ENCODE results near the gene OTOP2.

Gene OTOP2

DNA sequence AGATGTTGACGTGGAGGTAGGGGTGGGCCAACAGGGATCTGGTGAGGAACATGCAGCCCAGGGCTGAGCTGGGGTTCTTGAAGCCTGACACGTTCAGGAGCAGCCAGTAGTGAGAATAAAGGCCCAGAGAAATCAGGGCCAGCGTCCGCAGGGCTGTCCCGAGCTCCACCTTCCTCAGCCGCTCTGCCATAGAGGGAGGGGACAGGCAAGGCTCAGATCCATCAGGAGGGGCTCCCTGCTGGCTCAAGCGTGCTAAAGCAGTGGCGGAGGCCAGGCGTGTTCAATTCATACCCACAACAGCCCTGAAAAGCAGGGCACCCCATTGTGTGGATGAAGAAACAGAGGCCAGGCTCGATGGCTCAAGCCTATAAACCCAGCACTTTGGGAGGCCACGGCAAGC is 43.0 kb upstream of the OTOP2 start:
- DNase-seq (ENCODE audit: low read depth, low spot score) = no peak
- Histone ChIP-seq H3K27ac (no peak overlapping the region), H3K36me3 (ENCODE audit: insufficient read depth, low read length) (no peaks in the 10 kb centered on the region), H3K9me3 (ENCODE audit: low read depth, low read length) (no peaks in the 10 kb centered on the region), H3K9ac (ENCODE audit: insufficient read length) (no peak overlapping the region), H3K4me3 (no peak overlapping the region)
- no peak for TF ChIP-seq FOXP2 (optimal IDR thresholded peaks at IDR 0.05; ENCODE audit: control extremely low read depth, extremely low read length, insufficient read depth)
- TF ChIP-seq EZH2 (IDR thresholded peaks at IDR 0.05) = no peak
- TF ChIP-seq POLR2AphosphoS5 (IDR thresholded peaks at IDR 0.05; ENCODE audit: borderline replicate concordance, low read depth, low read length) = no peak

DNA sequence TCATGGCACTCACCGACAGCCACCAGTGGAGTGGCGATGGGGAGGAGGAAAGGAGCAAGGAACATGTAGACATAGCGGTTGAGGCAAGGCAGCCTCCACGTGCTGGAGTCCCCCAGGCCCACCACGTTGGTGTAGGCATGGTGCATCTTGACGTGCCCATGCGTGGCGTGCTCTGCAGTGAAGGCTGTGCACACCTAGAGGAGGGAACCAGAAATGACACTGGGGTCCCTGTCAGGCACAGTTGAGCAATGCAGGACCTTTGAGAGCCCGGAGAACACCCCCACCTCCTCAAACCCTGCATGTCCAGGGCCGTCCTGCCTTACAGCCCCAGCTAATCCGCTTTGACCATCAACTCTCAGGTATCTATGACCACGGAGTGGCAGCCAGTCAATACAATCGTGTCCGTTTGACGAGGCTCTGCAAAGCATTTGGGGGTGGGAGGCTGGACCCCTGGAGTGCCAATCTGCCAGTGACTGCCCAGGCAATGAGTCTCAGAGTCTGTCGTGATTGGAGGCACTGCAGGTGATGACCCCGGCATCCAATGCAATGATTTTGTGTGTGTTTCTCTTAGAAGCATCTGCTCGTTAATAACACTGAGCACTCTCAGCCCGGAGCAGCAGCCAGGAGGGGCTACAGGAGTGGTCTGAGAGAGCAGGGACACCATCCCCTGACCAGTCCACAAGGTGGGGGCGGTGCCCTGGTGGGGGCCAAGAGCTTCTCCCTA is 41.4 kb upstream of the OTOP2 start:
- H3K9ac ChIP-seq (ENCODE audit: insufficient read length) = no peak overlapping the region
- no peak for DNase-seq (ENCODE audit: low read depth, low spot score)
- H3K27ac ChIP-seq = no peak overlapping the region
- H3K4me3 ChIP-seq = no peak overlapping the region
- no peaks in the 10 kb centered on the region for H3K36me3 ChIP-seq (ENCODE audit: insufficient read depth, low read length)
- H3K9me3 ChIP-seq (ENCODE audit: low read depth, low read length) = no peaks in the 10 kb centered on the region
- TF ChIP-seq FOXP2 (optimal IDR thresholded peaks at IDR 0.05; ENCODE audit: control extremely low read depth, extremely low read length, insufficient read depth) = no peak
- no peak for TF ChIP-seq EZH2 (IDR thresholded peaks at IDR 0.05)
- no peak for TF ChIP-seq POLR2AphosphoS5 (IDR thresholded peaks at IDR 0.05; ENCODE audit: borderline replicate concordance, low read depth, low read length)

DNA sequence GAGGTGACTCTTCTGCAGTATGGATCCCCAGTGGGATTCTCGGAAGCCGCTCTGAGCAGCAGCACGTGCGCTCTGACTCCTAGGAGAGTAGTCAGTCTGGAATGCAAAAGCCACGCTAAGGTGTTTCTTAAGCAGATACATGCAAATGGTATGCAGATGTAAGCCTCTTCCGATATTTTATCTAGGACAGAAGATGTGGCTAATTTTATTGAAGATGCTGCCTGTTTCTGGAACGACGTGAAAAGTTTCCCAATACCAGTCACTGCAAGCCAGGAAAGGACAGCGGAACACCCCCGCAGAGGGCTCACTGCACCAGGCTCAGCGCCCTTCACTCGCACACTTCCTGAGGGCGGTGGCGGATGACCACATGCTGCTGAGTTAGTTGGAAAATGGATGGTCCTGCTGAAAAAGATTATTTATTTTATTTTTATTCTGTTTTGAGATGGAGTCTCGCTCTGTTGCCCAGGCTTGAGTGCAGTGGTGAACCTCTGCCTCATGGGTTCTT is 40.8 kb upstream of the OTOP2 start:
- no peak for DNase-seq (ENCODE audit: low read depth, low spot score)
- Histone ChIP-seq H3K9ac (ENCODE audit: insufficient read length) (no peak overlapping the region), H3K27ac (no peak overlapping the region), H3K36me3 (ENCODE audit: insufficient read depth, low read length) (no peaks in the 10 kb centered on the region), H3K9me3 (ENCODE audit: low read depth, low read length) (no peaks in the 10 kb centered on the region), H3K4me3 (no peak overlapping the region)
- no peak for TF ChIP-seq FOXP2 (optimal IDR thresholded peaks at IDR 0.05; ENCODE audit: control extremely low read depth, extremely low read length, insufficient read depth)
- TF ChIP-seq POLR2AphosphoS5 (IDR thresholded peaks at IDR 0.05; ENCODE audit: borderline replicate concordance, low read depth, low read length) = no peak

DNA sequence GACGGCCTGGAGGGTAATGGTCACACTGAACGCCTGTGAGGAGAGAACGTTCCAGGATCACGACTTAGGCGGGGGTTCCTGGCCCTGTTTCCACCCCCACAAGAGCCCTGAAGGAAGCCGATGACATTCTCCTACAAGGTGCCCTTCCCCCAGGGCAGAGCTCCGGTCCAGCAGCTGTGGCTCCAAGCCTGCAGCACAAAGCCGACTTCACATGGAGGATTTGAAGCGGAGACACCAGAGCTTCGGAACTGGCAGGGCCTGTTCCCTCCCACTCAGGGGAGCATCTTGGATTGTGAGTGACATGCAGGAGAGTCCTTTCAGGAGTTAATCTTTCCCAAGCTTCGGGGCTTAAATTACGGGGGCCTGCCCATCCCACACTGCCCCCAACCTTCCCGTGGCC is 35.6 kb upstream of the OTOP2 start:
- DNase-seq (ENCODE audit: low read depth, low spot score) = no peak
- Histone ChIP-seq H3K9ac (ENCODE audit: insufficient read length) (no peak overlapping the region), H3K9me3 (ENCODE audit: low read depth, low read length) (no peaks in the 10 kb centered on the region), H3K4me3 (no peak overlapping the region), H3K27ac (no peak overlapping the region), H3K36me3 (ENCODE audit: insufficient read depth, low read length) (no peaks in the 10 kb centered on the region)
- TF ChIP-seq FOXP2 (optimal IDR thresholded peaks at IDR 0.05; ENCODE audit: control extremely low read depth, extremely low read length, insufficient read depth) (no peak), POLR2AphosphoS5 (IDR thresholded peaks at IDR 0.05; ENCODE audit: borderline replicate concordance, low read depth, low read length) (no peak), EZH2 (IDR thresholded peaks at IDR 0.05) (no peak)

DNA sequence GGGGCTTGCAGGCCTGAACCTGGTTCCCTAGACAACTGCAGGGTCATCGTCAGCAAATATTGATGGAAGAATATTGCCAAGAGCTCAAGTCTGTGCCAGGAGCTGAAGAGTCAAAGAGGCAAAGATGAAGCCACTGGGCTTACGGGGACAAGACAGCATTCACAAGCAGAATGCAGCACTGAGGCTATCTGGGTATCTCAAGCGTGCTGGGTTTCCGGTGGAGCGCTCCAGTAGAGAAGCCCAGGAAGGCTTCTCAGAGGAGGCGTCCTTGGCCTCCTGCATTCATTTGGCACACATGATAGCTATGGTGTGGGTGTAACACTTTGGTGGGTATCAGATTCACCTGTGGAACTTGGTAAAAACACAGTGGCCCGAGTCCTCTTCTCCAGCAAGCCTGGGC is 33.5 kb upstream of the OTOP2 start:
- no peak overlapping the region for H3K9ac ChIP-seq (ENCODE audit: insufficient read length)
- DNase-seq (ENCODE audit: low read depth, low spot score) = no peak
- H3K36me3 ChIP-seq (ENCODE audit: insufficient read depth, low read length) = no peaks in the 10 kb centered on the region
- H3K27ac ChIP-seq = no peak overlapping the region
- no peak overlapping the region for H3K4me3 ChIP-seq
- TF ChIP-seq EZH2 (IDR thresholded peaks at IDR 0.05) (no peak), FOXP2 (optimal IDR thresholded peaks at IDR 0.05; ENCODE audit: control extremely low read depth, extremely low read length, insufficient read depth) (no peak), POLR2AphosphoS5 (IDR thresholded peaks at IDR 0.05; ENCODE audit: borderline replicate concordance, low read depth, low read length) (no peak)
- H3K9me3 ChIP-seq (ENCODE audit: low read depth, low read length) = no peaks in the 10 kb centered on the region

DNA sequence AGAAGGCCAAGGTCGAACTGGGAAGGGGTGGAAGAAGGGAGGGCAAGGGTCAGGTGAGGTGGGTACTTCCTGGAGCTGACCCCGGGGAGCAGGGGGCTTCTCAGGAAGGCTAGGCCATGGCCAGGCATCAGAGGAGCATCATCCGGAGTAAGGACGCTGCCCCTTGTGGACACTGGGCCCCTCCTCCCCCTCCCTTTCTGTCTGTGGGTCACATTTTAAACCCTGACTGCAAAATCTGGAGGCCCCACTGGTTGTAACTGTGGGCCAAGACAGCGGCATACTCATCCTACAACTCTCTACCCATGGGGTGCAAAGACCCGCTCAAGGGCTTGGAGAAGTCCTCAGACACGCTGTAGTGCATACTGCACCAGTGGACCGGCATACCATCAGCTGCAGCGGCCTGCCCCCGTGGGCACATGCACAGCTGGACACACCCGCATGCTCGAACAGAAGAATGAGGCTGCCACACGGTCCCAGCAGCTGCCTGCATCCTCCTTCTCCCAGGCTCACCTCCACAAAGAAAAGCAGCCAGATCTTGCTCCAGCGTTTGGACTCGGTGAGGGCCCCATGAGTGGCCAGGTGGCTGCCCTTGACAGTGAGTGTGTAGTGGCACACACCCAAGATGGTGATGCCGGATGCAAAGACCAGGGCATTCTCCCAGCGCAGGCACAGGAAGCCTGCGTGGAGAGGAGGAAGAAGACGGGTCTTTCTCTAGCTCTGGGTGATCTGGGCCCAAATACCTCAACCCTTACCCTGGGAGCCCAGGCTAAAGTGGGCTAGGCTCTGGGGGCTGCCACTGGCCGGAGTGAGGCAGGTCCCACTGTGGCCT is 31.8 kb upstream of the OTOP2 start:
- no peak overlapping the region for H3K9ac ChIP-seq (ENCODE audit: insufficient read length)
- H3K27ac ChIP-seq = no peak overlapping the region
- no peak overlapping the region for H3K4me3 ChIP-seq
- TF ChIP-seq FOXP2 (optimal IDR thresholded peaks at IDR 0.05; ENCODE audit: control extremely low read depth, extremely low read length, insufficient read depth) = no peak
- DNase-seq (ENCODE audit: low read depth, low spot score) = no peak
- H3K36me3 ChIP-seq (ENCODE audit: insufficient read depth, low read length) = no peaks in the 10 kb centered on the region
- no peaks in the 10 kb centered on the region for H3K9me3 ChIP-seq (ENCODE audit: low read depth, low read length)

DNA sequence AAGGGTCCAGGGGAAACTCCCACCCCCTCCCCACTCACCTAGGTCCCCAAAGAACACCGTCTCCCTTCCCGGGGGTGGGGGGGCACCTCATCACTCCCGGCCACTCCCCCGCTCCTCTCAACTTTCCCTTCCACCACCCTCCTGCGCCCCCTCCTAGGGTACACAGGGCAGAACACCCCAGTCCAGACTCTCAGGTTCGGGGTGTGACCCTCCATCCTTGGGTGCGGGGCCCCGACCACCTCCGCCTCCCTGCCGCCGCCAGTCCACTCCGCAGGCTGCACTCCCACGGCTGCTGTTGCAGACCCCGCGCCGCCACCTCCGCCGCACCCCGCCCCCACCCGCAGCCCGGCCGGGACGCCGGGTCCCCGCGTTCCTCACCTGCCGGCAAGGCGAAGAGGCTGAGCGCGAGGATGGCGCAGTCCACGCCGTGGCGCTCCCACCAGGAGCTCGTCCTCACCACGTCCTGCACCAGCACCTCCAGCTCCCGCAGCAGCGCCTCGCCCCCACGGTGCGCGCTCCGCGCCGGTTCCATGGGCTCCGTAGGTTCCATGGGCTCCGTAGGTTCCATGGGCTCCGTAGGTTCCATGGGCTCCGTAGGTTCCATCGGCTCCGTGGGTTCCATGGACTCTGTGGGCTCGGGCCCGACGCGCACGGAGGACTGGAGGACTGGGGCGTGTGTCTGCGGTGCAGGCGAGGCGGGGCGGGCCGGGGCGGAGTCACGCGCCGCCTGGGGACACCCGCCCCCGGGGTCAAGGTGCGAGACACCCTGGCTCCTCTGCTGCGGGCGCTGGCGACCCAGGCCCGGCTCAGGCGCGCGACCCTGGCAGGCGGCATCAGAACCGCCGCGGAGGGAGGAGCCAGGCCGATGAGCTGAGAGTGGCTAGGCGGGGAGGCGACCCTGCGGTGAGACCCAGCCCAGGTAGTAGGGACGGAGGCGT is 30.8 kb upstream of the OTOP2 start, which contains the start of gene FADS6:
FADS6 (minus strand) TSS at position 660 of the 938 bp plus-strand sequence; CDS start at position 622, 38 bp downstream.
- H3K9me3 ChIP-seq (ENCODE audit: low read depth, low read length) = no peaks in the 10 kb centered on the region
- H3K27ac ChIP-seq = no peak within 1 kb of the TSS
- H3K9ac ChIP-seq (ENCODE audit: insufficient read length) = no peak within 1 kb of the TSS
- no peaks in the 10 kb centered on the region for H3K36me3 ChIP-seq (ENCODE audit: insufficient read depth, low read length)
- no peak for DNase-seq (ENCODE audit: low read depth, low spot score)
- no peak within 1 kb of the TSS for H3K4me3 ChIP-seq
- TF ChIP-seq EZH2 (IDR thresholded peaks at IDR 0.05) (no peak), POLR2AphosphoS5 (IDR thresholded peaks at IDR 0.05; ENCODE audit: borderline replicate concordance, low read depth, low read length) (no peak), FOXP2 (optimal IDR thresholded peaks at IDR 0.05; ENCODE audit: control extremely low read depth, extremely low read length, insufficient read depth) (no peak)
